Transverse colon (tissue), 3 donors: ENCODE results near the gene ZNF385B.

Experiments
- POLR2A ChIP-seq: fragments of 450-650 bp; IDR thresholded peaks from one replicate; pipeline ENCODE4 v1.6.1; 2016; ENCODE audit warnings: antibody characterized with exemption, mild to moderate bottlenecking, moderate library complexity
- POLR2AphosphoS5 ChIP-seq, 3 donors: sonication (generic); formaldehyde crosslinking; IDR thresholded peaks; one replicate each; pipeline ENCODE4 v1.6.1; 2016; ENCODE audit warnings: antibody characterized with exemption in 3 of 3

DNA sequence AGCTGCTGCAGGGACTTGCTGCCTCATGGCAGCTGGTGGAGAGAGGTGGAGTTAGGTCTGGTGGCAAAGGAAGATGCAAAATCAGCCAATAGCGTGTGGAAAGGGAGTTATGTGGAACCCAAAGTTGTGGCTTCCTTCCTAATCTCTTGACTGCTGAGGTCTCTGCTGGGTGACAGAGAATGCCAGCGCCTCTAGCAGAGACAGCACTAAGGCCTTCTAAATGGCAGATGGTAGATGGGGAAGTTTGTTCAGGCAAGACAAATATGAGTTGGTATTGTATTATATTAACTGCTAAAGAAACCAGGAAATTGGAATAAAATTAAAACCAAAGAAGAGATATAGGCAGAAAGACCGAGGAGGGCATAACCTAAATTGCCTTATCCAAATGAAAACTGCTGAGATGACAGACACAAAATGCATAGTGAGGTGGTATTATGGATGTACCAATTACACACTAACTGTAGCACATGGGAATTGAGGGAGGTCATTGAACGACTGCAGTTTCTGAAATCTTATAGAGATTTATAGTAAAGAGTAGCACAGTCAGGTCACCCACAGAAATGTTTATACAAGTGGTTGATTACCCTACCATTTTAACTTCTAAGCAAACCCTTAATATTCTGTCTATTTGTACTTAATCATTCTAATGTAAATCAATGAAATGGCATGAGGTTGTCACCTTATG, 350.2 kb downstream of the ZNF385B start:
- TF ChIP-seq POLR2A (no peak), POLR2AphosphoS5 (IDR thresholded peaks at IDR 0.05) (no peak)
